ENCODE measurements around the gene CCT5.
"Not testable (repeated sequence)": the region's sequence is repeated elsewhere in the genome, so short reads cannot be mapped to it uniquely, and the experiment has no call there.

The CCT5 gene

DNA sequence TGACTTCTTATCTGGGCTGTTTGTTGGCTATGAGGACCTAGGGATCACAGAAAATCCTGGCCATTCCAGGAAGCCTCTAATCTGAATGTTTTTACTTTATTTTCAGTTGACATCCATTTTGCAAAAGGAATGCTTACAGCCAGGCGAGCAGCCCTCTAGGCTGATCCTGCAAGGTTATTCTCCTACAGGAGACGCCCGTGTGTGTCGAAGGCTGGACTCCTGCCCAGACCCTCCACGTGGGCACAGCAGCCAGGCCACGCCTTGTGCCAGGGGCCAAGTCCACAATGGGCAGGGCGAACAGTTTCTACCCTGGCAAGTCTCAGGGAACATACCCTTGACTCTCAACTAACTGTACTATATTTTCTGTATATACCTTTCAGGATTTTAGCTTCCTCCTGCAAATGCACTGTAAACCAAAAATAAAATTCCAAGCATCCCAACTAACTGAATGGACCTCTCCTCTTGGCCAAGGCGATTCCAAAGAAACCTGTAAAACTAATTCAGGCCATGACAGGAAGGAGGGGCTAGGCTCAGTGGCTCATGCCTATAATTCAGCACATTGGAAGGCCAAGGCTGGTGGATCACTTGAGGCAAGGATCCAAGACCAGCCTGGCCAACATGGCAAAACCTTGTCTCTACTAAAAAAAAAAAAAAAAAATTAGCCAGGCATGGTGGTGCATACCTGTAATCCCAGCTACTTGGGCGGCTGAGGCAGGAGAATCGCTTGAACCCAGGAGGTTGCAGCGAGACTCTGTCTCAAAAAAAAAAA is 51.9 kb downstream of the CCT5 start:
- DNase-seq (ENCODE audit: low spot score) = no peak

DNA sequence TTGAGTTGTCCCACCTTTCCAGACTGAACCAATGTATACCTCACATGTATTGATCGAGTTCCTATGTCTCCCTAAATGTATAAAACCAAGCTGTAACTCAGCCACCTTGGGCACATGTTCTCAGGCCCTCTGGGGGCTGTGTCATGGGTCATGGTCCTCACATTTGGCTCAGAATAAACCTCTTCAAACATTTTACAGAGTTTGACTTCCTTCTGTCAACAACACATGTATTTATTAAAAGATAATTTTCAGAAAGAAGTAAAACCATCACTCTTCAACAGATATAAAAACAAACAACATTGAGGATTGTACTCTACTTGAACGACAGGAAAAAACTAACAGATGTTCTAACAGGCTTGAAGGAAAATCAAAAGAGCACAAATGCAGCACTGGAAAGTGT is 53.1 kb downstream of the CCT5 start:
- DNase-seq (ENCODE audit: low spot score) = no peak

DNA sequence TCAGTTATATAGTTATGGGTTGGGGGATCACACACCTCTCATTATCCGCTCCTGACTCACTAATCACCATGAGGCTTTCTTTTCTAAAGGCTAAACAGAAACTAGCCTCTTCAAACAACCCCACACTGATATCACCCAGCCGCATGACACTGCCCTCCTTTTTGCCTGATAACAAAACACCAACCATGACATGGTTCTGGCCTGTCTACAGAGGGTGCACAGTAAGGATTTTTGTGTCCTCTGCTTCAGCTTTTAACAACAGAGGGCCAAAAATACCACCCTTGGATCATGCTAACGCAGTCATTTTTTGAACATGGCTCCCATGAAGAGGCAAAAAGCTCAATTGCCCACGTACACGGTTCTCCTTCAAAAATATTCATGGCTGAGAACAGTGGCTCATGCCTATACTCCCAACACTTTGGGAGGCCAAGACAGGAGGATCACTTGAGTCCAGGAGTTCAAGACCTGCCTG is 53.7 kb downstream of the CCT5 start:
- no peak for DNase-seq (ENCODE audit: low spot score)

DNA sequence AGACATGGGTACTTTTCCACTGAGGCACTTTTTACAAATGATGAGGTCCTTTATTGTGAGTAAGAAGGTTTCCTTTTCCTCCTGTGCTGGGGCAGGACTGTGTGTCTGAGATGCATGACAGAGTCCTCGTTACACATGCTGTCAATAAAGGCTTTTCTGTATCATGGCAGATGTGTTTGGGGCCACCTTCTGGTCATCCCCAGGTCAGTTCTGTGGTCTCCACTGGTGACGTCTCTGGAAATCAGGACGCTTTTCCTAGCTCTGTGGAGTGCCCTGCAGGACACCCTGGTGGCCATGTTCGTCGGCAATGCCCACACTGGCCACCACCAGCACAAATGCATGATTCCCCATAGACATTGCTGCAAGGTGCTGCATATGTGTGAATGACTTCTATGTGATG is 54.9 kb downstream of the CCT5 start:
- DNase-seq (ENCODE audit: low spot score) = no peak

DNA sequence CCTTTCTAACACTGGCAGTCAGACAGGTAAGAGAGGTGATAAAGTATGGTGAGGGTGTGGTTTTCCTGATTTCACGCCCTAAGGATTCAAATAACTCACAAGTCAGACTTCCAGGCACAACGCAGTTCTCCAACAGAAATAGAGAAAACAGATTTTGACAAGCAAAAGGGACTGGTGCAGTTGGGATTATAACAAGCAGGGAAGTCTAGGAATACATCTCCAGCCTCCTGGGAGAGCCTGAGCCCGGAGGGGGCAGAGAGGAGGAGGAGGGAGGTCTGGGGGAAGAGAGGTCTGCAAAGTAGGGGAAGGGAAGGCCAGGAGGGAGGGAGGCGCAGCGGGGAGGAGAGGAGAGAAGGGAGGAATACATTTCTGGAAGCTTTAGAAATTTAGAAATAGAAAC is 56.0 kb downstream of the CCT5 start:
- no peak for DNase-seq (ENCODE audit: low spot score)

DNA sequence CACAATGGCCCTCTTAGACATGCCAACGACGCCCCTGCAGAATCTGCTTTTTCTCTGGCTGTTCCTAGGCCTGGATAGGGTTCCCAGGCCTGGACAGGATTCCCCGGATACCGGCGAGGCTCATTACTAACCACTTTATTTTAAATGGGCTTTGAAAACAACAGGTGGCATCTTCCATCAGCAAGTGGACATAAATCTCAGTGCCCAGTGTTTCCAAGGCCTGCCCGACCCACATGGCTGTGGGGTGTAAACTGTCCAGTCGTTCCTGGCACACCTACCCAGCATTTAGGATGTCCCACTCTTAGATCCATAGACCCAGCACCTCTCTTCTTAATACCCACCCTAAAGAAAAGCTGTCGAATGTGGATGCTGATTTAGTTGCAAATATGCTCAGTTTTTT is 56.7 kb downstream of the CCT5 start:
- no peak for DNase-seq (ENCODE audit: low spot score)

DNA sequence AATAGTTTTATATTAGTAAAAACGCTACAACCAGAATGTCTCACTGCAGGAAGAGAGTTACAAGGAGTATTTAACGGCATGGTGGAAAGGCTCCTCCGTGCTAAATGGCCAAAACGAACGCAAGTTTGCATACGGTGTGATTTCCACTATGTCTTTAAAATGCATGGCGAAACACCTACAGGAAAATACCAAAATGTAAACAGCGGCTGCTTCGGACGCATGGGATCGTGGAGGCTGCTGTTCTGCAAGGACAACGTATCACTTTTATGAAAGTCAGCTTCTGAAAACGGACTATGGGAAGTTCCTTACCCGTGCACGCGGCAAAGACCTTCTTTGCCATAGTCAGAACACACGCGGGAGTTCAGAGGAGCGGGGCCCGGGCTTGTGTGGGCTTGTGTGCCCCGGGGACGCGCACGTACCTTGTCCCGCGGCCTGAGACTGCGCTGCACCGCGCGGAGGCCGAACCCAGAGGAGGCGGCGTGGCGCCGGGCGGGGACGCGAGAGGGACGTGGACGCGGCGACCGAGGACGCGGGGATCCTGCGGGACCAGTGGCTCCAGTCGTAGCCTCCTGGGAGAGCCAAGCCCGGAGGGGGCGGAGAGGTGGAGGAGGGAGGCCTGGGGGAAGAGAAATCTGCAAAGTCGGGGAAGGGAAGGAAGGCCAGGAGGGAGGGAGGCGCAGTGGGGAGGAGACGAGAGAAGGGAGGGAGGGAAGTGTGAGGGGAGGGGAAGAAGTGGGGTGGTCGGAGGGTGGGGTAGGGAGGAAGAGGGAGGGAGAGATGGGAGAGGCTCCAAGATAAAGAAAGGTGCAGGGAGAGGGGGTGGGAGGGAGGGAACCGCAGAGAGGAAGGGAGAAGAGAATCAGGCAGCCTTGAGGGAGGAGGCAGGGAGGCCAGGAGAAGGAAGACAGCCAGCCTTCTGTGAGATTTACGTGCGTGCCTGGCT is 57.4 kb downstream of the CCT5 start, which contains the start of gene CMBL:
CMBL (minus strand) TSS at position 697 of the 943 bp plus-strand sequence. CDS start 17,140 bp downstream, outside the sequence.
- no peak for DNase-seq (ENCODE audit: low spot score)

DNA sequence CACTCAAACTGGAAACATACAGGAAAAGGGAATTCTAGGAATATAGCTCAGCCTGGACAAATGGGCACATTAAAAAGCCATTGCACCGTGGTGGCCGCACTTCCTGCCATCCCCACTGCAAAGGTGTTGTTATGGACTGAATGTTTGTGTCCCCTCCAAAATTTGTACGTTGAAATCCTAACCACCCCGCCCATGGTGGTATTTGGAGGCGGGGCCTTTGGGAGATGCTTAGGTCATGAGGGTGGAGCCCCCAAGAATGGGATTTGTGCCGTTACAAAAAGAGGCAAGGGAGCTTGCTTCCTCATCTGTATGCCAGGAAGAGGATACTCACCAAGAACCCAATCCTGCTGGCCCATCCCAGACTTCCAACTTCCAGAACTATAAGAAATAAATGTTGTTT is 58.8 kb downstream of the CCT5 start:
- DNase-seq (ENCODE audit: low spot score) = no peak

DNA sequence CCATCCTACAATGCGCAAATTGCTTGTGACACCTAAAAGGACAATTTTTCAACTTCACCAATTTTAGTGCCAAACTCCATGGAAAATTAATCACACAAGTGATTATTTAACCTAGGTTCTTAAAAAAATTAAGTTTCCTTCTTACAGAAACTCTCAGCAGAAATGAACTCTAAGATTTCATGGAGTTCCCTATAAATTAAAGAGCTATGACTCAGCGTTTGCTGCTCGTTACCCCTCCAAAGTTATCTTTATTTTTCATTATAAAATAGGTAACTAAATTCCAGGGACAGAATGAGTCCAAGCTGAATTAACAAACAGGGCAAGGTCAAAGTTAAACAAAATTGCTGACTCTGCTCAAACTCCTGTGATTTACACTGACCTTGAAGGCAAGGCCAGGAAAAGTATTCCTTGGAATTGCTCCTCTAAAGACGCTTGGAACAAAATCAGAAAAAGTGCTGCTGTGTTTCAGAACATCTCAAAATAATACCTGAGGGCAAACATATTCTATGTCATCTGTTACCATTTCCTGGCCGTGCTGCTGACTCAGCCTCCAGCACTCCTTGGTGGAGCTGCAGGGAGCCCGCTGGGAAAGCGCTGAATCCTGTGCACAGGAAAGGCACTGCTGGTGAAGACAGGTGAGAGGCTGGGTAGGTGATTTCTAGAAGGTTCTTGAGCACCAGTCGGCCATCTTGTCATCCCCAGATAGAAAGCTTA is 60.1 kb downstream of the CCT5 start:
- DNase-seq (ENCODE audit: low spot score) = no peak

DNA sequence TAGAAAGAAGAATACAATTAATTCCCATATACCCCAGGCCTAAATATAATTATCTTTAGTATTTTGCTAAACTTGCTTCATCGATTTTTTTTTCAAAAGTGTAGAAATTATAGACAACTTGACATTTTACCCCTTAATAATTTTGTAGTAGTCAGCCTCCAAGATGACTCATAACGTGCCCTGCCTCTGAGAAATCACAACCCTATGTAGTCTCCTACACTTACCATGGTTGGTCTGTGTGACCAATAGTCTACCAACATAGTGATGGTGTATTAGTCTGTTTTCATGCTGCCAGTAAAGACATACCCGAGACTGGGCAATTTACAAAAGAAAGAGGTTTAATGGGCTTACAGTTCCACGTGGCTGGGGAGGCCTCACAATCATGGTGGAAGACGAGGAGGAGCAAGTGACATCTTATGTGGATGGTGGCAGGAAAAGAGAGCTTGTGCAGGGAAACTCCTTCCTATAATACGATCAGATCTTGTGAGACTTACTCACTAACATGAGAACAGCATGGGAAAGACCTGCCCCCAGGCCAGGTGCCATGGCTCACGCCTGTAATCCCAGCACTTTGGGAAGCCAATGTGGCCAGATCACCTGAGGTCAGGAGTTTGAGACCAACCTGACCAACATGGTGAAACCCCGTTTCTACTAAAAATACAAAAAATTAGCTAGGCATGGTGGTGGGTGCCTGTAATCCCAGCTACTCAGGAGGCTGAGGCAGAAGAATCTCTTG is 60.9 kb downstream of the CCT5 start:
- DNase-seq (ENCODE audit: low spot score) = not testable (repeated sequence)

DNA sequence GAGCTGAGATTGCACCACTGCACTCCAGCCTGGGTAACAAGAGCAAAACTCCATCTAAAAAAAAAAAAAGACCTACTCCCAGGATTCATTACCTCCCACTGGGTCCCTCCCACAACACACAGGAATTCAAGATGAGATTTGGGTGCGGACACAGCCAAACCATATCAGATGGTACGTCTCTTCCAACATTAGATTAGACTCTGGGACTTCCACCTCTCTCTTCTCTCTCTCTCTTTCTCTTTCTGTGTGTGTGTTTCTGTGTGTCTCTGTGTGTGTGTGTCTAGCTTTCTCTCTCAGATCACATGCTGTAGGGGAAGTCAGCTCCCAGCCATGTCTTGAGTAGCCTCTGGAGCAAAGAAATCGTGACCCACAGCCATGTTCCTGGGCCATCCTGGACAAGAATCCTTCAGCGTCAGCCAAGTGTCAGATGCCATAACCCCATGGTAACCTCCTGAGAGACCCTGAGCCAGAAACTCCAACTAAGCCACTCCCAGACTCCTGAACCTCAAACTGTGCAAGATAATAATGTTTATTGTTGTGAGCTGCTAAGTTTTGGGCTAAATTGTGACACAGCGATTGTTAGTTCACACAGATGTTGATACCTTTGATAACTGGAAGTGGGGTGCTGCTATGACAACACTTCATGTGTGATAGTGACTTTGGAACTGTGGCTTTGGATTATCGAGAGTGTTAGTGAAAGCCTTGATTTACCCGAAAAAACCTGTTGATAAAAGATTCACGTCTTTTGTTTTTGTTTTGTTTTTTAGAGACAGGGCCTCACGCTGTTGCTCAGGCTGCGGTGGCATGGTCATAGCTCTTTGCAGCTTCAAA is 61.7 kb downstream of the CCT5 start:
- no peak for DNase-seq (ENCODE audit: low spot score)

DNA sequence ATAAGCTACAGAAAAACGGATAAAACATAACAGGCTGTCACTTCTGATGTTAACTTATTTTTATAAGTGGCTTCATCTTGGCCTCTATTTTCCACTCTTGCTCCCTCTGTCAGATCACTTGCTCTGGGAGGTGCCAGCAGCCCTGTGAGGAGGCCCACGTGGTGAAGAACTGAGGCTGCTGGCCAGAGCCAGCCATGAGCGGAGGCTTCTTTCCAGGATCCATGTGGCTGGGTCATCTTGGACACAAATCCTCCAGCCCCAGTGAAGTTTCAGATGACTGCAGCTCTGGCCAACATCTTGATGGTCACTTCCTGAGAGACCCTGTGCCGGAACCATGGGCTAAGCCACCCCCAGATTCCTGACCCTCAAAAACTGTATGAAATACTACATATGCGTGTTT is 65.1 kb downstream of the CCT5 start:
- DNase-seq (ENCODE audit: low spot score) = no peak
